Measurements from ENCODE around the gene CORO7. TPM values are rescaled to one million over a fixed set of nuclear protein-coding genes. Genes with fewer than 3 reads are reported as not detected.

CORO7 gene
- total RNA-seq, 1 donor from 2014 or later, result 30.9 TPM

DNA sequence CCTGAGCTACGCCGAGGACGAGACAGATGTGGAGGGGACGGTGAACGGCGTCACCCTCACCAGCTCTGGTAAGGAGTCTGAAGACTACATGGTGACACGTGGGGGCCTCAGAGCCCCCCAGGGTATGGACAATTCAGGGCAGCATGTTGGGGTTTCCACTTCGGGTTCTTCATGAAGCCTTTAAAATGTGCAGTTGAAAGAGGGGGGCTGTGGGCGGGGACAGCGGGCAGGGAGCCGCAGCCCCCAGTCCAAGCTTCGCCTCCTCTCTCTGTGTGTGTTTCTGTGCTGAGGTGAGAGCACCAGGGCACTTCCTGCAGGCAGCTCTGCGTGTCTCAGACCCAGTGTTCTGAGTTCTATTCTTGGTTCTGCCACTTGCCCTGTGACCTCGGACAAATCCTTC is 34.0 kb upstream of the CORO7 start:
- Histone ChIP-seq H3K4me3 (no peak overlapping the region), H3K4me1 (no peaks in the 10 kb centered on the region), H3K36me3 (peaks cover 3 to 79% of the 10 kb centered on the region in 2 donors), H3K27ac (no peak overlapping the region), H3K27me3 (no peaks in the 10 kb centered on the region), H3K9me3 (no peaks in the 10 kb centered on the region)
- intact Hi-C loops (cut with DNase I), result no loop called here
- TF ChIP-seq POLR2A (IDR thresholded peaks at IDR 0.05) (no peak), POLR2AphosphoS5 (IDR thresholded peaks at IDR 0.05; ENCODE audit: insufficient read depth in 1 of 2, low read depth in 1 of 2) (no peak)
- TF ChIP-seq, protein P1, sequence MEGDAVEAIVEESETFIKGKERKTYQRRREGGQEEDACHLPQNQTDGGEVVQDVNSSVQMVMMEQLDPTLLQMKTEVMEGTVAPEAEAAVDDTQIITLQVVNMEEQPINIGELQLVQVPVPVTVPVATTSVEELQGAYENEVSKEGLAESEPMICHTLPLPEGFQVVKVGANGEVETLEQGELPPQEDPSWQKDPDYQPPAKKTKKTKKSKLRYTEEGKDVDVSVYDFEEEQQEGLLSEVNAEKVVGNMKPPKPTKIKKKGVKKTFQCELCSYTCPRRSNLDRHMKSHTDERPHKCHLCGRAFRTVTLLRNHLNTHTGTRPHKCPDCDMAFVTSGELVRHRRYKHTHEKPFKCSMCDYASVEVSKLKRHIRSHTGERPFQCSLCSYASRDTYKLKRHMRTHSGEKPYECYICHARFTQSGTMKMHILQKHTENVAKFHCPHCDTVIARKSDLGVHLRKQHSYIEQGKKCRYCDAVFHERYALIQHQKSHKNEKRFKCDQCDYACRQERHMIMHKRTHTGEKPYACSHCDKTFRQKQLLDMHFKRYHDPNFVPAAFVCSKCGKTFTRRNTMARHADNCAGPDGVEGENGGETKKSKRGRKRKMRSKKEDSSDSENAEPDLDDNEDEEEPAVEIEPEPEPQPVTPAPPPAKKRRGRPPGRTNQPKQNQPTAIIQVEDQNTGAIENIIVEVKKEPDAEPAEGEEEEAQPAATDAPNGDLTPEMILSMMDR (IDR thresholded peaks at IDR 0.05), result no peak
- DNase-seq (ENCODE audit: extremely low spot score in 2 of 2), result no peak

DNA sequence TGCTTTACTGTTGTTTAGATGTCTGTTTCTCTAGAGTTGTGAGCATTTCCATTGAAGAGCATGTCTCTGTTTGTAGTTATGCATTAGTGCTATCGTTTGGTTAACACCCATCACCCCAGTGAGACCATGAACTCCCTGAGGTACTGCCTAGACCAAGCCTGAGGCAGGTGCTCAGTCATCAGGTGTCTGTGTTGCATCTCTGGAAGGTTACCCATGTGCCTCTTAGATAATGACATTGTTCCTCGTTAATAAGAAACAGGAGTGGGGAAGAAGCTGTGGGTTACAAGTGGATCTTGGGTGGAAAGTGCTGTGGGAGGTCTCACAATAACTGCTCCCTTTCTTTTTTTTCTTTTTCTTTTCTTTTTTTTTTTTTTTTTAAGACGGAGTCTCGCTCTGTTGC is 27.6 kb upstream of the CORO7 start:
- H3K27ac ChIP-seq, result no peak overlapping the region
- H3K4me3 ChIP-seq, result no peak overlapping the region
- no peak for DNase-seq (ENCODE audit: extremely low spot score in 2 of 2)
- peaks cover 0 to 94% of the 10 kb centered on the region in 2 donors for H3K36me3 ChIP-seq
- H3K4me1 ChIP-seq, result no peaks in the 10 kb centered on the region
- H3K9me3 ChIP-seq, result no peaks in the 10 kb centered on the region
- TF ChIP-seq POLR2AphosphoS5 (IDR thresholded peaks at IDR 0.05; ENCODE audit: insufficient read depth in 1 of 2, low read depth in 1 of 2) (no peak), POLR2A (IDR thresholded peaks at IDR 0.05) (no peak)
- TF ChIP-seq, protein P1 (IDR thresholded peaks at IDR 0.05), result no peak
- no peaks in the 10 kb centered on the region for H3K27me3 ChIP-seq
- intact Hi-C loops (cut with DNase I), result no loop called here

DNA sequence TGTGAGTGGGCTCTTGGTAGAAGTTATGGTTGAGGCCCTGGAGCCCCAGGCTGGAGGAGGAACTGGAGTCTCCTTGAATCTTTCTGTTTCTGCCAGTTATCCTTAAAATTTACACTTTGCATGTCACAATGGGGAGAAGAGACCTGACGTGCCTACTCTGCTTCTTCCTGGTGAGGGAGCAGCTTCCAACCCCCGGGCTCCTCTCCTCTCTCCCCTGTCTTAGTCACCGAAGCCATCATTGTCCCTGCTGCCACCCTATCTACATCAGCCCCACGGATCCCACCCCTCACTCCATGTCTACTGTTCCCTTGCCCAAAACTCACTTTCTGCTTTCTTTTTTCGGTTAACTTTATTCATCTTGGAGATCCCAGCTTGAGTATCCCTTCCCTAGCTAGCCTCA is 26.9 kb upstream of the CORO7 start:
- no peak for TF ChIP-seq POLR2A (IDR thresholded peaks at IDR 0.05)
- TF ChIP-seq, protein P1 (IDR thresholded peaks at IDR 0.05), result no peak
- Histone ChIP-seq H3K27ac (no peak overlapping the region), H3K4me3 (no peak overlapping the region), H3K4me1 (no peaks in the 10 kb centered on the region), H3K27me3 (no peaks in the 10 kb centered on the region), H3K36me3 (peaks cover 0 to 93% of the 10 kb centered on the region in 2 donors), H3K9me3 (no peaks in the 10 kb centered on the region)
- DNase-seq (ENCODE audit: extremely low spot score in 2 of 2), result no peak
- intact Hi-C loops (cut with DNase I), result no loop called here

- no peak for DNase-seq (ENCODE audit: extremely low spot score in 2 of 2)
- H3K4me1 ChIP-seq, result no peaks in the 10 kb centered on the region
- H3K27ac ChIP-seq, result no peak overlapping the region
- H3K4me3 ChIP-seq, result no peak overlapping the region
- H3K36me3 ChIP-seq, result peaks cover 0 to 90% of the 10 kb centered on the region in 2 donors
- TF ChIP-seq POLR2AphosphoS5 (IDR thresholded peaks at IDR 0.05; ENCODE audit: insufficient read depth in 1 of 2, low read depth in 1 of 2) (no peak), POLR2A (IDR thresholded peaks at IDR 0.05) (no peak)
- TF ChIP-seq, protein P1 (IDR thresholded peaks at IDR 0.05), result no peak
- no peaks in the 10 kb centered on the region for H3K27me3 ChIP-seq
- intact Hi-C loops (cut with DNase I), result no loop called here
- H3K9me3 ChIP-seq, result no peaks in the 10 kb centered on the region
These were observed 26.0 kb upstream of the CORO7 start for GRCh38 chr16:4442371-4442770.

- Histone ChIP-seq H3K4me3 (no peak overlapping the region), H3K9me3 (no peaks in the 10 kb centered on the region), H3K36me3 (peaks cover 0 to 71% of the 10 kb centered on the region in 2 donors), H3K4me1 (no peaks in the 10 kb centered on the region), H3K27me3 (no peaks in the 10 kb centered on the region), H3K27ac (no peak overlapping the region)
- TF ChIP-seq, protein P1 (IDR thresholded peaks at IDR 0.05), result no peak
- no peak for TF ChIP-seq POLR2AphosphoS5 (IDR thresholded peaks at IDR 0.05; ENCODE audit: insufficient read depth in 1 of 2, low read depth in 1 of 2)
- TF ChIP-seq POLR2A (IDR thresholded peaks at IDR 0.05), result no peak
- DNase-seq (ENCODE audit: extremely low spot score in 2 of 2), result no peak
- intact Hi-C loops (cut with DNase I), result no loop called here
These were observed 21.0 kb upstream of the CORO7 start for GRCh38 chr16:4437366-4437765.

Data from vagina (tissue), 2 donors.